Stimulated activated naive B cell treated with anti-CD40 and anti-IgM and Interleukin-4, amounts not matched to agents 10 μg/mL and 1 μg/mL and 100 μg/mL, for 72 hours (primary cell): ENCODE measurements around the gene SLC27A2.
A peak's percentile ranks its signal among the peaks of the same experiment; 100 is the strongest.

Experiments used
- ATAC-seq, 2 donors: fragments of 150-1000 bp; cut with Tn5 transposase; replicated peaks; 2 replicates each; pipeline ENCODE4 v1.10.0; 2021; ENCODE audit warnings: moderate library complexity in 1 of 2
- DNase-seq: peaks from one replicate; pipeline ENCODE4 v3.0.0; 2021
- H3K27ac Mint-ChIP-seq: one replicate; pipeline ENCODE4 v1.8.0; 2022; ENCODE audit warnings: mild to moderate bottlenecking, mixed read lengths
- H3K27me3 Mint-ChIP-seq, 2 donors: one replicate each; pipeline ENCODE4 v1.8.0; 2022; ENCODE audit warnings: mixed read lengths in 2 of 2
- H3K36me3 Mint-ChIP-seq, 2 donors: one replicate each; pipeline ENCODE4 v1.8.0; 2022; ENCODE audit warnings: mixed read lengths in 2 of 2, mild to moderate bottlenecking in 1 of 2
- H3K4me1 Mint-ChIP-seq, 2 donors: one replicate each; pipeline ENCODE4 v1.8.0; 2022; ENCODE audit warnings: mixed read lengths in 2 of 2, mild to moderate bottlenecking in 1 of 2
- H3K4me3 Mint-ChIP-seq, 2 donors: one replicate each; pipeline ENCODE4 v1.8.0; 2022; ENCODE audit warnings: mild to moderate bottlenecking in 2 of 2, mixed read lengths in 2 of 2, moderate library complexity in 1 of 2
- H3K9me3 Mint-ChIP-seq, 2 donors: one replicate each; pipeline ENCODE4 v1.8.0; 2022; ENCODE audit warnings: mixed read lengths in 2 of 2, mild to moderate bottlenecking in 1 of 2

The SLC27A2 gene

GRCh38 chr15:50265620-50266019, 83.6 kb downstream of the SLC27A2 start, which contains the start of gene HDC:
HDC (minus strand) TSS chr15:50265726; CDS start chr15:50265623, 103 bp downstream.
- Mint-ChIP-seq H3K27me3 (peaks cover 0 to 5% of the 10 kb centered on the region in 2 donors), H3K9me3 (peaks cover 5% of the 10 kb centered on the region in 2 donors), H3K4me3 (no peak within 1 kb of the TSS), H3K27ac (no peak within 1 kb of the TSS), H3K36me3 (no peaks in the 10 kb centered on the region), H3K4me1 (peaks cover 17 to 24% of the 10 kb centered on the region in 2 donors)
- ATAC-seq (no peak), DNase-seq (no peak)

GRCh38 chr15:50267577-50267976, 85.6 kb downstream of the SLC27A2 start:
- no peak overlapping the region for H3K27ac Mint-ChIP-seq
- H3K4me3 Mint-ChIP-seq = no peak overlapping the region
- H3K9me3 Mint-ChIP-seq = peaks cover 5% of the 10 kb centered on the region in 2 donors
- H3K4me1 Mint-ChIP-seq = peaks cover 6 to 8% of the 10 kb centered on the region in 2 donors
- DNase-seq = no peak
- no peak for ATAC-seq
- no peaks in the 10 kb centered on the region for H3K36me3 Mint-ChIP-seq
- peaks cover 0 to 5% of the 10 kb centered on the region in 2 donors for H3K27me3 Mint-ChIP-seq

GRCh38 chr15:50275091-50275490, 93.1 kb downstream of the SLC27A2 start:
- H3K27me3 Mint-ChIP-seq = no peaks in the 10 kb centered on the region
- DNase-seq (no peak), ATAC-seq (no peak)
- no peak overlapping the region for H3K27ac Mint-ChIP-seq
- H3K9me3 Mint-ChIP-seq = no peaks in the 10 kb centered on the region
- H3K4me3 Mint-ChIP-seq = no peak overlapping the region
- peaks cover 0 to under 1% of the 10 kb centered on the region in 2 donors for H3K4me1 Mint-ChIP-seq
- peaks cover 5% of the 10 kb centered on the region in 2 donors for H3K36me3 Mint-ChIP-seq

GRCh38 chr15:50275908-50276307, 93.9 kb downstream of the SLC27A2 start:
- H3K4me3 Mint-ChIP-seq = no peak overlapping the region
- H3K36me3 Mint-ChIP-seq = peaks cover 5 to 9% of the 10 kb centered on the region in 2 donors
- no peaks in the 10 kb centered on the region for H3K9me3 Mint-ChIP-seq
- peaks cover 0 to 3% of the 10 kb centered on the region in 2 donors for H3K4me1 Mint-ChIP-seq
- ATAC-seq (no peak), DNase-seq (no peak)
- no peaks in the 10 kb centered on the region for H3K27me3 Mint-ChIP-seq
- no peak overlapping the region for H3K27ac Mint-ChIP-seq

- no peak for DNase-seq
- Mint-ChIP-seq H3K9me3 (no peaks in the 10 kb centered on the region), H3K36me3 (peaks cover 5 to 9% of the 10 kb centered on the region in 2 donors), H3K4me1 (peaks cover 0 to 3% of the 10 kb centered on the region in 2 donors), H3K27me3 (no peaks in the 10 kb centered on the region), H3K4me3 (no peak overlapping the region), H3K27ac (no peak overlapping the region)
- no peak for ATAC-seq
Observed at GRCh38 chr15:50277370-50277769, 95.4 kb downstream of the SLC27A2 start.

- ATAC-seq (no peak), DNase-seq (no peak)
- no peak overlapping the region for H3K27ac Mint-ChIP-seq
- H3K4me1 Mint-ChIP-seq = peaks cover 0 to 3% of the 10 kb centered on the region in 2 donors
- H3K27me3 Mint-ChIP-seq = no peaks in the 10 kb centered on the region
- H3K9me3 Mint-ChIP-seq = no peaks in the 10 kb centered on the region
- H3K4me3 Mint-ChIP-seq = no peak overlapping the region
- H3K36me3 Mint-ChIP-seq = peaks cover 7 to 10% of the 10 kb centered on the region in 2 donors
Observed at GRCh38 chr15:50278496-50278895, 96.5 kb downstream of the SLC27A2 start.

GRCh38 chr15:50280271-50280670, 98.3 kb downstream of the SLC27A2 start:
- H3K27ac Mint-ChIP-seq = peak overlapping the region; percentile 31
- H3K4me3 Mint-ChIP-seq = no peak overlapping the region

GRCh38 chr15:50281427-50281826, 99.4 kb downstream of the SLC27A2 start:
- no peak overlapping the region for H3K4me3 Mint-ChIP-seq
- no peaks in the 10 kb centered on the region for H3K9me3 Mint-ChIP-seq
- no peak for ATAC-seq
- peaks cover 0 to 3% of the 10 kb centered on the region in 2 donors for H3K4me1 Mint-ChIP-seq
- H3K36me3 Mint-ChIP-seq = peaks cover 13 to 17% of the 10 kb centered on the region in 2 donors
- H3K27ac Mint-ChIP-seq = no peak overlapping the region
- DNase-seq = no peak
- no peaks in the 10 kb centered on the region for H3K27me3 Mint-ChIP-seq

More at GRCh38 chr15:50280271-50280670, 98.3 kb downstream of the SLC27A2 start:
- Mint-ChIP-seq H3K36me3 (peaks cover 13 to 18% of the 10 kb centered on the region in 2 donors), H3K4me1 (peaks cover 0 to 3% of the 10 kb centered on the region in 2 donors), H3K9me3 (no peaks in the 10 kb centered on the region), H3K27me3 (no peaks in the 10 kb centered on the region)
- no peak for ATAC-seq
- DNase-seq = no peak
